Measurements from ENCODE around the gene TMEM229B.

DNA sequence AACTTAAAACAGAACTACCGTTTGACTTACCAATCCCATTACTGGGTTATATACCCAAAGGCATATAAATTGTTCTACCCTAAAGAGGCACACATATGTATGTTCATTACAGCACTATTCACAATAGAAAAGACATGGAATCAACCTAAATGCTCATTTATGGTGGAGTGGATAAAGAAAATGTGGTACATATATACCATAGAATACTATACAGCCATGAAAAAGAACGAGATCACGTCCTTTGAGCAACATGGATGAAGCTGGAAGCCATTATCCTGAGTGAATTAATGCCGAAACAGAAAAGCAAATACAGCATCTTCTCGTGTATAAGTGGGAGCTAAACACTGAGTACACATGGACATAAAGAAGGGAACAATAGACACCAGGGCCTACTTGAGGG, 31.8 kb downstream of the TMEM229B start:
- TF ChIP-seq, protein P1, sequence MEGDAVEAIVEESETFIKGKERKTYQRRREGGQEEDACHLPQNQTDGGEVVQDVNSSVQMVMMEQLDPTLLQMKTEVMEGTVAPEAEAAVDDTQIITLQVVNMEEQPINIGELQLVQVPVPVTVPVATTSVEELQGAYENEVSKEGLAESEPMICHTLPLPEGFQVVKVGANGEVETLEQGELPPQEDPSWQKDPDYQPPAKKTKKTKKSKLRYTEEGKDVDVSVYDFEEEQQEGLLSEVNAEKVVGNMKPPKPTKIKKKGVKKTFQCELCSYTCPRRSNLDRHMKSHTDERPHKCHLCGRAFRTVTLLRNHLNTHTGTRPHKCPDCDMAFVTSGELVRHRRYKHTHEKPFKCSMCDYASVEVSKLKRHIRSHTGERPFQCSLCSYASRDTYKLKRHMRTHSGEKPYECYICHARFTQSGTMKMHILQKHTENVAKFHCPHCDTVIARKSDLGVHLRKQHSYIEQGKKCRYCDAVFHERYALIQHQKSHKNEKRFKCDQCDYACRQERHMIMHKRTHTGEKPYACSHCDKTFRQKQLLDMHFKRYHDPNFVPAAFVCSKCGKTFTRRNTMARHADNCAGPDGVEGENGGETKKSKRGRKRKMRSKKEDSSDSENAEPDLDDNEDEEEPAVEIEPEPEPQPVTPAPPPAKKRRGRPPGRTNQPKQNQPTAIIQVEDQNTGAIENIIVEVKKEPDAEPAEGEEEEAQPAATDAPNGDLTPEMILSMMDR (IDR thresholded peaks at IDR 0.05; ENCODE audit: poor library complexity) = no peak
- TF ChIP-seq EZH2 (IDR thresholded peaks at IDR 0.05; ENCODE audit: borderline replicate concordance) = no peak
- TF ChIP-seq EZH2phosphoT487 (IDR thresholded peaks at IDR 0.05; ENCODE audit: low read depth, severe bottlenecking, unreplicated experiment) = no peak
